Stomach (tissue), 9 donors: Measurements from ENCODE around the gene PARK7. TPM values are rescaled to one million over a fixed set of nuclear protein-coding genes. Genes with fewer than 3 reads are reported as not detected.

Experiments
- DNase-seq, 2 donors: peaks; one replicate each; pipeline versions ENCODE4 v3.0.0 to v3.0.0-alpha.2; 2013 to 2019
- H3K27ac ChIP-seq, 5 donors: fragments of 200-600 bp in 4 of 5; sonication (generic) in 4 of 5; one replicate each; pipeline ENCODE4 v1.5.1; 2013 to 2019; ENCODE audit warnings: mild to moderate bottlenecking in 1 of 5, moderate library complexity in 1 of 5
- H3K27me3 ChIP-seq, 3 donors: fragments of 200-600 bp; sonication (generic); one replicate each; pipeline ENCODE4 v1.5.1; 2017 to 2019; ENCODE audit warnings: mixed run types in 1 of 3
- H3K36me3 ChIP-seq, 4 donors: fragments of 200-600 bp; sonication (generic); 1 replicate in 3 of 4; 2 replicates in 1 of 4; pipeline ENCODE4 v1.5.1; 2016 to 2019
- H3K4me1 ChIP-seq, 4 donors: fragments of 200-600 bp; sonication (generic); one replicate each; pipeline ENCODE4 v1.5.1; 2016 to 2019
- H3K4me3 ChIP-seq, 4 donors: fragments of 200-600 bp; sonication (generic) in 3 of 4; one replicate each; pipeline ENCODE4 v1.5.1; 2016 to 2019; ENCODE audit warnings: mild to moderate bottlenecking in 1 of 4
- H3K9me3 ChIP-seq, 4 donors: fragments of 200-600 bp; sonication (generic); one replicate each; pipeline ENCODE4 v1.5.1; 2016 to 2019
- CTCF ChIP-seq, 7 experiments: fragments of 450-650 bp in 4 of 7; fragments of 200-600 bp in 3 of 7; sonication (generic) in 3 of 7; IDR thresholded peaks; one replicate each; pipeline ENCODE4 v1.5.1; 2016 to 2019; ENCODE audit warnings: antibody characterized with exemption in 7 of 7, control low read depth in 2 of 7, mild to moderate bottlenecking in 1 of 7
- EP300 ChIP-seq: sonication (generic); formaldehyde crosslinking; IDR thresholded peaks from one replicate; pipeline ENCODE4 v1.6.1; 2017; ENCODE audit warnings: antibody characterized with exemption
- POLR2A ChIP-seq, 4 donors: fragments of 450-650 bp; IDR thresholded peaks; one replicate each; pipeline ENCODE4 v1.6.1; 2016; ENCODE audit warnings: antibody characterized with exemption in 4 of 4, control low read depth in 2 of 4, mild to moderate bottlenecking in 1 of 4, moderate library complexity in 1 of 4
- POLR2AphosphoS5 ChIP-seq, 3 donors: sonication (generic); formaldehyde crosslinking; IDR thresholded peaks; one replicate each; pipeline ENCODE4 v1.6.1; 2016; ENCODE audit warnings: antibody characterized with exemption in 3 of 3
- WGBS, 5 donors: extraction: QIAGEN DNeasy Blood & Tissue Kit in 3 of 5; methylation state at CpG; one replicate each; pipeline versions ENCODE4 v1.1.5 to v1.1.7; 2013 to 2018; 5-methylcytosine and 5-hydroxymethylcytosine counted together
- intact Hi-C: fragments of 100-400 bp; cut with DNase I; formaldehyde crosslinking; loops from one replicate; pipeline ENCODE4 v1.15.1; 2023; ENCODE audit warnings: low total_unique reads
- polyA plus RNA-seq, 3 donors: library from polyadenylated mRNA; stranded (reverse); fragments of 200-250 nt; gene quantifications; one replicate each; pipeline ENCODE4 v1.2.3, GENCODE V29; 2013
- total RNA-seq, 5 donors: library from RNA; depleted of rRNA; stranded (reverse); fragments of >200 nt; gene quantifications; one replicate each; pipeline versions ENCODE4 v1.1.0 to v1.2.3, GENCODE V29; 2014 to 2016
- donor health status: healthy with polysubstance abuse.
- donor health status: Bipolar disorder and iron deficiency.
- donor health status: healthy.

Gene PARK7
- total and polyA plus RNA-seq, 8 donors = 41.4 to 350 (median 142) TPM

GRCh38 chr1:7985851-7986612 is 24.5 kb downstream of the PARK7 start:
- no peaks in the 10 kb centered on the region for H3K27me3 ChIP-seq
- peaks cover 0 to 30% (median 14%) of the 10 kb centered on the region in 4 donors for H3K4me1 ChIP-seq
- no peaks in the 10 kb centered on the region for H3K9me3 ChIP-seq
- intact Hi-C loops = no loop called here
- 82 to 85% (median 83%) methylated on average over 15 of the region's 15 CpGs for WGBS, 5 donors
- TF ChIP-seq EP300 = no peak
- TF ChIP-seq POLR2AphosphoS5 (IDR thresholded peaks at IDR 0.05) = no peak
- TF ChIP-seq POLR2A (IDR thresholded peaks at IDR 0.05) = no peak
- no peak for TF ChIP-seq CTCF (IDR thresholded peaks at IDR 0.05)
- peaks cover 32 to 61% (median 59%) of the 10 kb centered on the region in 4 donors for H3K36me3 ChIP-seq
- no peak overlapping the region for H3K27ac ChIP-seq
- no peak overlapping the region for H3K4me3 ChIP-seq
- DNase-seq = no peak

- Histone ChIP-seq H3K4me1 (peaks cover 0 to 24% (median 10%) of the 10 kb centered on the region in 4 donors), H3K36me3 (peaks cover 32 to 54% (median 52%) of the 10 kb centered on the region in 4 donors), H3K27ac (no peak overlapping the region), H3K9me3 (no peaks in the 10 kb centered on the region), H3K27me3 (no peaks in the 10 kb centered on the region), H3K4me3 (no peak overlapping the region)
- DNase-seq = no peak
- TF ChIP-seq POLR2A (IDR thresholded peaks at IDR 0.05) = no peak
- no peak for TF ChIP-seq CTCF (IDR thresholded peaks at IDR 0.05)
- TF ChIP-seq EP300 = no peak
- no peak for TF ChIP-seq POLR2AphosphoS5 (IDR thresholded peaks at IDR 0.05)
- 89 to 100% (median 99%) methylated on average over 7 of the region's 7 CpGs for WGBS, 5 donors
- intact Hi-C loops = no loop called here
These were observed 26.0 kb downstream of the PARK7 start for GRCh38 chr1:7987528-7987927.

GRCh38 chr1:7988576-7988975 is 27.1 kb downstream of the PARK7 start:
- DNase-seq = no peak
- Histone ChIP-seq H3K27me3 (no peaks in the 10 kb centered on the region), H3K27ac (no peak overlapping the region), H3K4me1 (peaks cover 0 to 17% (median 6%) of the 10 kb centered on the region in 4 donors), H3K4me3 (no peak overlapping the region), H3K36me3 (peaks cover 26 to 45% (median 43%) of the 10 kb centered on the region in 4 donors), H3K9me3 (no peaks in the 10 kb centered on the region)
- intact Hi-C loops = no loop called here
- 73 to 89% (median 80%) methylated on average over 1 of the region's 1 CpG for WGBS, 5 donors
- TF ChIP-seq EP300 = no peak
- TF ChIP-seq POLR2AphosphoS5 (IDR thresholded peaks at IDR 0.05) = no peak
- no peak for TF ChIP-seq CTCF (IDR thresholded peaks at IDR 0.05)
- TF ChIP-seq POLR2A (IDR thresholded peaks at IDR 0.05) = no peak

- DNase-seq = peak in 1 of 2 donors; percentile 45
- Histone ChIP-seq H3K4me3 (no peak overlapping the region), H3K9me3 (no peaks in the 10 kb centered on the region), H3K36me3 (peaks cover 15 to 32% (median 30%) of the 10 kb centered on the region in 4 donors), H3K27ac (peak overlapping the region in 1 of 5 donors; percentile 10), H3K4me1 (peaks cover 0 to 17% (median 6%) of the 10 kb centered on the region in 4 donors), H3K27me3 (no peaks in the 10 kb centered on the region)
- WGBS, 5 donors = 45 to 71% (median 61%) methylated on average over 2 of the region's 2 CpGs
- intact Hi-C loops = no loop called here
- no peak for TF ChIP-seq CTCF (IDR thresholded peaks at IDR 0.05)
- TF ChIP-seq EP300 = no peak
- TF ChIP-seq POLR2A (IDR thresholded peaks at IDR 0.05) = no peak
- no peak for TF ChIP-seq POLR2AphosphoS5 (IDR thresholded peaks at IDR 0.05)
These were observed 28.4 kb downstream of the PARK7 start for GRCh38 chr1:7989762-7990428.
